OCI-LY7 (cell line): ENCODE measurements around the gene CAMP.

Experiments used
- CTCF ChIP-seq: fragments of 200-600 bp; sonication (generic); conservative IDR thresholded peaks from 2 replicates; pipeline ENCODE4 v1.5.1; 2014; ENCODE audit warnings: mild to moderate bottlenecking, antibody characterized with exemption, low read length, moderate library complexity, mixed read lengths
- EZH2phosphoT487 ChIP-seq: fragments of 200-600 bp; sonication (generic); IDR thresholded peaks from 2 replicates; pipeline ENCODE4 v1.6.1; 2018; ENCODE audit warnings: low read depth, borderline replicate concordance, mild to moderate bottlenecking, mixed run types, antibody characterized with exemption, low read length, moderate library complexity, mixed read lengths

GRCh38 chr3:48180021-48180420, 43.3 kb upstream of the CAMP start:
- TF ChIP-seq CTCF (no peak), EZH2phosphoT487 (no peak)
